Trophoblast cell (in vitro differentiated cells and primary cell): ENCODE data around the gene TMEM178B.

Source experiments
- DNase-seq, 2 donors: peaks; one replicate each; pipeline ENCODE4 v3.0.0-alpha.2; 2016
- H2AFZ ChIP-seq: 2 replicates; pipeline ENCODE4 v1.6.1; 2013; ENCODE audit warnings: low read length, moderate library complexity, mild to moderate bottlenecking; ENCODE audit not compliant: insufficient read depth, poor library complexity
- H2AK5ac ChIP-seq: 2 replicates; pipeline ENCODE4 v1.6.1; 2013; ENCODE audit warnings: mild to moderate bottlenecking, low read length
- H2BK120ac ChIP-seq: 2 replicates; pipeline ENCODE4 v1.6.1; 2013; ENCODE audit warnings: low read length, mild to moderate bottlenecking, moderate library complexity; ENCODE audit not compliant: insufficient read depth, poor library complexity
- H2BK12ac ChIP-seq: 2 replicates; pipeline ENCODE4 v1.6.1; 2013; ENCODE audit warnings: mild to moderate bottlenecking, low read length, moderate library complexity
- H2BK5ac ChIP-seq: 2 replicates; pipeline ENCODE4 v1.6.1; 2013; ENCODE audit warnings: low read length, low read depth, moderate library complexity, mild to moderate bottlenecking; ENCODE audit not compliant: poor library complexity
- H3K14ac ChIP-seq: 2 replicates; pipeline ENCODE4 v1.6.1; 2013; ENCODE audit warnings: mild to moderate bottlenecking, low read length
- H3K18ac ChIP-seq: 2 replicates; pipeline ENCODE4 v1.6.1; 2013; ENCODE audit warnings: mild to moderate bottlenecking, low read length
- H3K23ac ChIP-seq: 2 replicates; pipeline ENCODE4 v1.6.1; 2013; ENCODE audit warnings: low read length
- H3K27ac ChIP-seq: 2 replicates; pipeline ENCODE4 v1.5.1; 2013; ENCODE audit warnings: low read depth, mild to moderate bottlenecking, inconsistent platforms, low read length, moderate library complexity
- H3K27me3 ChIP-seq: 2 replicates; pipeline ENCODE4 v1.6.1; 2013; ENCODE audit warnings: inconsistent platforms, mild to moderate bottlenecking, low read length, moderate library complexity; ENCODE audit not compliant: insufficient read depth
- H3K36me3 ChIP-seq, 2 experiments: 1 replicate in 1 of 2; 2 replicates in 1 of 2; pipeline ENCODE4 v1.6.1; 2013; ENCODE audit warnings: low read length in 2 of 2, mild to moderate bottlenecking in 2 of 2, moderate library complexity in 1 of 2; ENCODE audit not compliant: insufficient read depth in 2 of 2, control insufficient read depth in 1 of 2
- H3K4ac ChIP-seq: 2 replicates; pipeline ENCODE4 v1.6.1; 2013; ENCODE audit warnings: low read depth, mild to moderate bottlenecking, low read length, moderate library complexity
- H3K4me1 ChIP-seq, 2 experiments: 1 replicate in 1 of 2; 2 replicates in 1 of 2; pipeline ENCODE4 v1.6.1; 2013; ENCODE audit warnings: low read length in 2 of 2, mild to moderate bottlenecking in 2 of 2, moderate library complexity in 1 of 2; ENCODE audit not compliant: insufficient read depth in 2 of 2, control insufficient read depth in 1 of 2
- H3K4me2 ChIP-seq: 2 replicates; pipeline ENCODE4 v1.6.1; 2013; ENCODE audit warnings: inconsistent platforms, mild to moderate bottlenecking, low read length, moderate library complexity
- H3K4me3 ChIP-seq: 2 replicates; pipeline ENCODE4 v1.5.1; 2013; ENCODE audit warnings: mild to moderate bottlenecking, low read depth, low read length, inconsistent platforms
- H3K79me1 ChIP-seq: one replicate; pipeline ENCODE4 v1.6.1; 2013; ENCODE audit warnings: low read length
- H3K79me2 ChIP-seq: 2 replicates; pipeline ENCODE4 v1.6.1; 2013; ENCODE audit warnings: low read length, mild to moderate bottlenecking; ENCODE audit not compliant: control insufficient read depth, insufficient read depth, poor library complexity
- H3K9ac ChIP-seq: 2 replicates; pipeline ENCODE4 v1.6.1; 2013; ENCODE audit warnings: mild to moderate bottlenecking, low read length
- H3K9me3 ChIP-seq: 2 replicates; pipeline ENCODE4 v1.6.1; 2013; ENCODE audit warnings: low read depth, mild to moderate bottlenecking, control low read depth, inconsistent platforms, low read length; ENCODE audit not compliant: insufficient read depth
- H4K12ac ChIP-seq: 2 replicates; pipeline ENCODE4 v1.6.1; 2013; ENCODE audit warnings: low read depth, mild to moderate bottlenecking, low read length, moderate library complexity
- H4K8ac ChIP-seq: 2 replicates; pipeline ENCODE4 v1.6.1; 2013; ENCODE audit warnings: low read depth, mild to moderate bottlenecking, low read length, moderate library complexity
- H4K91ac ChIP-seq: one replicate; pipeline ENCODE4 v1.6.1; 2013; ENCODE audit warnings: low read depth, mild to moderate bottlenecking, low read length, moderate library complexity
- WGBS: extraction: QIAGEN DNeasy Blood & Tissue Kit; methylation state at CpG from one replicate; pipeline ENCODE4 v1.1.7; 2013; ENCODE audit warnings: missing lambda C conversion rate; ENCODE audit not compliant: insufficient read length, insufficient coverage; ENCODE audit errors: extremely low coverage; 5-methylcytosine and 5-hydroxymethylcytosine counted together

The TMEM178B gene

GRCh38 chr7:141304291-141304690, 230.4 kb downstream of the TMEM178B start:
- Histone ChIP-seq H2BK5ac (no peak overlapping the region), H3K27me3 (no peaks in the 10 kb centered on the region), H3K18ac (no peak overlapping the region), H2AFZ (no peak overlapping the region), H3K27ac (no peak overlapping the region), H3K79me1 (no peaks in the 10 kb centered on the region), H2BK120ac (no peak overlapping the region), H4K8ac (no peak overlapping the region), H3K9me3 (no peaks in the 10 kb centered on the region), H3K23ac (no peak overlapping the region), H3K9ac (no peak overlapping the region), H4K91ac (no peak overlapping the region), H3K36me3 (no peaks in the 10 kb centered on the region), H3K4me1 (no peaks in the 10 kb centered on the region), H3K4me2 (no peak overlapping the region), H3K4ac (no peak overlapping the region), H2AK5ac (no peak overlapping the region), H3K14ac (no peak overlapping the region), H3K79me2 (no peaks in the 10 kb centered on the region), H4K12ac (no peak overlapping the region), H2BK12ac (no peak overlapping the region), H3K4me3 (no peak overlapping the region)
- WGBS = no CpG with 5 or more reads among the region's 2 CpGs
- no peak for DNase-seq

- H3K4me2 ChIP-seq = no peak overlapping the region
- H2BK5ac ChIP-seq = no peak overlapping the region
- no peak overlapping the region for H3K4ac ChIP-seq
- H3K27me3 ChIP-seq = no peaks in the 10 kb centered on the region
- no peak overlapping the region for H2AFZ ChIP-seq
- H4K8ac ChIP-seq = no peak overlapping the region
- H2AK5ac ChIP-seq = no peak overlapping the region
- H2BK12ac ChIP-seq = no peak overlapping the region
- H3K36me3 ChIP-seq = no peaks in the 10 kb centered on the region
- H2BK120ac ChIP-seq = no peak overlapping the region
- no peak for DNase-seq
- no peaks in the 10 kb centered on the region for H3K79me2 ChIP-seq
- no peaks in the 10 kb centered on the region for H3K4me1 ChIP-seq
- no CpG with 5 or more reads among the region's 4 CpGs for WGBS
- H3K23ac ChIP-seq = no peak overlapping the region
- H3K9me3 ChIP-seq = no peaks in the 10 kb centered on the region
- no peak overlapping the region for H3K9ac ChIP-seq
- H3K14ac ChIP-seq = no peak overlapping the region
- H3K4me3 ChIP-seq = no peak overlapping the region
- no peak overlapping the region for H3K18ac ChIP-seq
- no peak overlapping the region for H4K12ac ChIP-seq
- no peak overlapping the region for H3K27ac ChIP-seq
- H3K79me1 ChIP-seq = no peaks in the 10 kb centered on the region
- no peak overlapping the region for H4K91ac ChIP-seq
Observed at GRCh38 chr7:141306081-141306480, 232.2 kb downstream of the TMEM178B start.

- H3K14ac ChIP-seq = no peak overlapping the region
- no peak overlapping the region for H2BK12ac ChIP-seq
- no peak overlapping the region for H2AK5ac ChIP-seq
- H2BK5ac ChIP-seq = no peak overlapping the region
- H2AFZ ChIP-seq = no peak overlapping the region
- H4K8ac ChIP-seq = no peak overlapping the region
- H3K18ac ChIP-seq = no peak overlapping the region
- H3K4me2 ChIP-seq = no peak overlapping the region
- no peak overlapping the region for H3K4ac ChIP-seq
- no peak overlapping the region for H3K4me3 ChIP-seq
- no peak overlapping the region for H3K27ac ChIP-seq
- WGBS = no CpG with 5 or more reads among the region's 2 CpGs
- no peaks in the 10 kb centered on the region for H3K9me3 ChIP-seq
- no peaks in the 10 kb centered on the region for H3K79me1 ChIP-seq
- no peaks in the 10 kb centered on the region for H3K4me1 ChIP-seq
- H3K23ac ChIP-seq = no peak overlapping the region
- H3K9ac ChIP-seq = no peak overlapping the region
- no peaks in the 10 kb centered on the region for H3K79me2 ChIP-seq
- H3K27me3 ChIP-seq = no peaks in the 10 kb centered on the region
- H3K36me3 ChIP-seq = no peaks in the 10 kb centered on the region
- DNase-seq = no peak
- no peak overlapping the region for H4K91ac ChIP-seq
- H4K12ac ChIP-seq = no peak overlapping the region
- no peak overlapping the region for H2BK120ac ChIP-seq
Observed at GRCh38 chr7:141312395-141312794, 238.5 kb downstream of the TMEM178B start.

GRCh38 chr7:141312828-141313521, 239.1 kb downstream of the TMEM178B start:
- Histone ChIP-seq H3K79me2 (no peaks in the 10 kb centered on the region), H4K91ac (no peak overlapping the region), H4K8ac (no peak overlapping the region), H3K9me3 (no peaks in the 10 kb centered on the region), H3K9ac (no peak overlapping the region), H3K36me3 (no peaks in the 10 kb centered on the region), H3K4me2 (no peak overlapping the region), H2BK120ac (no peak overlapping the region), H3K23ac (no peak overlapping the region), H3K4ac (no peak overlapping the region), H3K4me1 (no peaks in the 10 kb centered on the region), H2BK12ac (no peak overlapping the region), H4K12ac (no peak overlapping the region), H3K27ac (no peak overlapping the region), H3K27me3 (no peaks in the 10 kb centered on the region), H2AFZ (no peak overlapping the region), H2BK5ac (no peak overlapping the region), H3K4me3 (no peak overlapping the region), H2AK5ac (no peak overlapping the region), H3K18ac (no peak overlapping the region), H3K79me1 (no peaks in the 10 kb centered on the region), H3K14ac (no peak overlapping the region)
- no peak for DNase-seq
- WGBS = no CpG with 5 or more reads among the region's 2 CpGs
